GM12865 (cell line): ENCODE results near the gene ASB2.

ENCODE experiments used
- DNase-seq: peaks from one replicate; pipeline ENCODE4 v3.0.0; 2010; ENCODE audit warnings: low read depth
- H3K4me3 ChIP-seq: 2 replicates; pipeline ENCODE4 v1.5.1; 2011; ENCODE audit warnings: mild to moderate bottlenecking, low read depth, low read length, control low read depth
- CTCF ChIP-seq: IDR thresholded peaks from 2 replicates; pipeline ENCODE4 v1.5.1; 2011; ENCODE audit warnings: low read length, control low read depth, low read depth, inconsistent platforms; ENCODE audit not compliant: insufficient read depth; ENCODE audit errors: missing control alignments

ASB2 gene

GRCh38 chr14:93975791-93976476 is 436 bp downstream of the ASB2 start:
- TF ChIP-seq CTCF = peak; percentile 5
- DNase-seq = peak; percentile 95
- H3K4me3 ChIP-seq = peak overlapping the region; percentile 19

GRCh38 chr14:93974833-93975232 is 1.5 kb downstream of the ASB2 start:
- TF ChIP-seq CTCF = no peak
- no peak for DNase-seq
- no peak overlapping the region for H3K4me3 ChIP-seq

GRCh38 chr14:93974299-93974698 is 2.1 kb downstream of the ASB2 start:
- no peak for DNase-seq
- H3K4me3 ChIP-seq = no peak overlapping the region
- no peak for TF ChIP-seq CTCF

- no peak for TF ChIP-seq CTCF
- DNase-seq = no peak
- no peak overlapping the region for H3K4me3 ChIP-seq
Observed at GRCh38 chr14:93973607-93974006, 2.8 kb downstream of the ASB2 start.

- no peak overlapping the region for H3K4me3 ChIP-seq
Observed at GRCh38 chr14:93972618-93973205, 3.7 kb downstream of the ASB2 start.

GRCh38 chr14:93971635-93972027 is 4.7 kb downstream of the ASB2 start:
- DNase-seq = peak; percentile 57
- peak overlapping the region; percentile 52; the same call in 1 of the 2 replicates for H3K4me3 ChIP-seq
- no peak for TF ChIP-seq CTCF

More at GRCh38 chr14:93972618-93973205, 3.7 kb downstream of the ASB2 start:
- TF ChIP-seq CTCF = no peak
- no peak for DNase-seq
